ENCODE data around the gene SHROOM2. TPM values are rescaled to one million over a fixed set of nuclear protein-coding genes. Genes with fewer than 3 reads are reported as not detected.

Gene SHROOM2
- total and polyA plus RNA-seq, 9 of the 15 experiments (the other 6 are each of a cell fraction or from before 2014, with no cell fraction given): not detected

GRCh38 chrX:9864011-9864410, 77.8 kb downstream of the SHROOM2 start:
- no peak overlapping the region for H3K27ac ChIP-seq (ENCODE audit: extremely low read depth, low read depth, low read length)
- H3K9me3 ChIP-seq (replicated peaks; ENCODE audit: control insufficient read depth, insufficient read depth, low read depth, low read length): no peaks in the 10 kb centered on the region
- ChIA-PET POLR2A (no interaction called here), CTCF (ENCODE audit: low intra/inter-chr PET ratio) (no interaction called here)
- FAIRE-seq (no peak), DNase-seq (ENCODE audit: extremely low read depth in 1 of 4, low spot score in 3 of 4) (peak in 2 of 4 experiments; percentile 30 to 36), ATAC-seq (no peak; the same call in 2 of the 3 replicates)
- no TSS peak for BruUV-seq (replicated peaks)
- no peak overlapping the region for H3K9ac ChIP-seq (ENCODE audit: insufficient read depth in 1 of 2, low read depth in 2 of 2, low read length in 2 of 2)
- no peaks in the 10 kb centered on the region for H3K9me1 ChIP-seq (ENCODE audit: control insufficient read depth, insufficient read depth, low read length)
- H3K4me1 ChIP-seq (replicated peaks in 1 of 2; ENCODE audit: control insufficient read depth in 2 of 2, insufficient read depth in 2 of 2, low read length in 2 of 2): no peaks in the 10 kb centered on the region
- H3K4me3 ChIP-seq: no peak overlapping the region
- no peak overlapping the region for H2AFZ ChIP-seq (ENCODE audit: low read depth, low read length)
- no peak overlapping the region; the same call in 1 of the 2 replicates for H3K4me2 ChIP-seq (ENCODE audit: insufficient read depth, low read length)
- no peaks in the 10 kb centered on the region for H3K79me2 ChIP-seq (ENCODE audit: control insufficient read depth, insufficient read depth, low read length)
- intact Hi-C loops (cut with micrococcal nuclease): no loop called here
- no peaks in the 10 kb centered on the region for H4K20me1 ChIP-seq (replicated peaks; ENCODE audit: control insufficient read depth, insufficient read depth, low read length)
- no peaks in the 10 kb centered on the region for H3K36me3 ChIP-seq (ENCODE audit: control insufficient read depth, insufficient read depth, low read length)
- H3K27me3 ChIP-seq (ENCODE audit: control insufficient read depth in 2 of 2, insufficient read depth in 2 of 2, low read length in 2 of 2): peaks cover 2 to 24% of the 10 kb centered on the region in 2 experiments; a peak in 3 of 5 replicates
- in situ Hi-C loops (cut with MboI): no loop called here
- 0% methylated on average over 6 of the region's 10 CpGs for WGBS (ENCODE audit: insufficient coverage, low coverage, missing lambda C conversion rate)
- TF ChIP-seq PBX2 (CRISPR knock-in tag; IDR thresholded peaks at IDR 0.05; ENCODE audit: low read depth) (no peak), PBX2 (tag; conservative IDR thresholded peaks at IDR 0.05; ENCODE audit: low read depth) (0 out of 2 replicates have a peak, but pooled peaks have one; percentile 23), TGIF2 (CRISPR knock-in tag; IDR thresholded peaks at IDR 0.05) (no peak), PKNOX1 (IDR thresholded peaks at IDR 0.05) (peak; percentile 79), CBFA2T3 (IDR thresholded peaks at IDR 0.05) (peak; percentile 65), MEF2D (tag; conservative IDR thresholded peaks at IDR 0.05; ENCODE audit: low read depth) (no peak), TCF3 (CRISPR knock-in tag; IDR thresholded peaks at IDR 0.05) (peak; percentile 49), ZHX1 (conservative IDR thresholded peaks at IDR 0.05; ENCODE audit: low read length) (no peak), CBFA2T2 (conservative IDR thresholded peaks at IDR 0.05) (peak; percentile 35), CEBPB (tag; IDR thresholded peaks at IDR 0.05) (peak; percentile 23; the same call in 1 of the 2 replicates), NR0B1 (IDR thresholded peaks at IDR 0.05; ENCODE audit: partially characterized antibody) (no peak), ARID1B (IDR thresholded peaks at IDR 0.05) (peak; percentile 40; the same call in 1 of the 2 replicates), TEAD4 (IDR thresholded peaks at IDR 0.05; ENCODE audit: low read length) (0 out of 2 replicates have a peak, but pooled peaks have one; percentile 36), TEAD4 (CRISPR knock-in tag; IDR thresholded peaks at IDR 0.05; ENCODE audit: borderline replicate concordance) (no peak), TAL1 (IDR thresholded peaks at IDR 0.05) (peak; percentile 56), GTF2A2 (tag; IDR thresholded peaks at IDR 0.05) (no peak), POLR2G (IDR thresholded peaks at IDR 0.05; ENCODE audit: low read depth, low read length) (no peak), LARP7 (IDR thresholded peaks at IDR 0.05) (no peak)
